Natural killer cell (primary cell): ENCODE measurements around the gene RPS6KA5. TPM values are rescaled to one million over a fixed set of nuclear protein-coding genes. Genes with fewer than 3 reads are reported as not detected.
A peak's percentile ranks its signal among the peaks of the same experiment; 100 is the strongest.

ENCODE experiments used
- ATAC-seq, 3 donors: fragments of 150-1000 bp in 2 of 3; fragments of 200-7000 bp in 1 of 3; cut with Tn5 transposase; 1 replicate in 1 of 3; 2 replicates in 2 of 3; pipeline ENCODE4 v1.10.0; 2021; ENCODE audit warnings: mild to moderate bottlenecking in 2 of 3, moderate library complexity in 2 of 3
- DNase-seq, 2 donors: peaks; one replicate each; pipeline versions ENCODE4 v3.0.0 to v3.0.0-alpha.2; 2013 to 2021; ENCODE audit warnings: mixed read lengths in 1 of 2
- H3K27ac ChIP-seq: one replicate; pipeline ENCODE4 v1.5.1; 2013; ENCODE audit warnings: mild to moderate bottlenecking, low read length
- H3K27me3 ChIP-seq: one replicate; pipeline ENCODE4 v1.6.1; 2013; ENCODE audit warnings: low read length; ENCODE audit not compliant: control insufficient read depth, insufficient read depth
- H3K36me3 ChIP-seq: one replicate; pipeline ENCODE4 v1.6.1; 2013; ENCODE audit warnings: low read length; ENCODE audit not compliant: control insufficient read depth, insufficient read depth
- H3K4me1 ChIP-seq: one replicate; pipeline ENCODE4 v1.6.1; 2013; ENCODE audit warnings: low read length; ENCODE audit not compliant: control insufficient read depth, insufficient read depth
- H3K4me3 ChIP-seq: one replicate; pipeline ENCODE4 v1.5.1; 2013; ENCODE audit warnings: low read length
- H3K9me3 ChIP-seq: one replicate; pipeline ENCODE4 v1.6.1; 2013; ENCODE audit warnings: low read length; ENCODE audit not compliant: control insufficient read depth, insufficient read depth
- H3K27ac Mint-ChIP-seq, 2 donors: one replicate each; pipeline ENCODE4 v1.8.0; 2022; ENCODE audit warnings: mild to moderate bottlenecking in 2 of 2, mixed read lengths in 2 of 2, moderate library complexity in 1 of 2
- H3K27me3 Mint-ChIP-seq, 2 donors: one replicate each; pipeline ENCODE4 v1.8.0; 2022; ENCODE audit warnings: low read depth in 2 of 2, mixed read lengths in 2 of 2
- H3K36me3 Mint-ChIP-seq: one replicate; pipeline ENCODE4 v1.8.0; 2022; ENCODE audit warnings: mixed read lengths
- H3K4me1 Mint-ChIP-seq, 2 donors: one replicate each; pipeline ENCODE4 v1.8.0; 2022; ENCODE audit warnings: mixed read lengths in 2 of 2
- H3K4me3 Mint-ChIP-seq: one replicate; pipeline ENCODE4 v1.8.0; 2022; ENCODE audit warnings: mild to moderate bottlenecking, moderate library complexity, mixed read lengths
- H3K9me3 Mint-ChIP-seq, 2 donors: one replicate each; pipeline ENCODE4 v1.8.0; 2022; ENCODE audit warnings: mixed read lengths in 2 of 2
- CTCF ChIP-seq: fragments of 200-600 bp; IDR thresholded peaks from one replicate; pipeline ENCODE4 v1.8.0; 2022; ENCODE audit warnings: antibody characterized with exemption
- WGBS: methylation state at CpG from one replicate; pipeline ENCODE4 v1.1.7; 2013; ENCODE audit warnings: missing lambda C conversion rate; ENCODE audit not compliant: insufficient coverage; 5-methylcytosine and 5-hydroxymethylcytosine counted together
- intact Hi-C: fragments of 100-400 bp; cut with micrococcal nuclease; formaldehyde crosslinking; loops from one replicate; pipeline ENCODE4 v1.14.2; 2022
- total RNA-seq, 4 donors: library from RNA; stranded (reverse); fragments of 120-200 nt in 1 of 4; gene quantifications; one replicate each; pipeline versions ENCODE4 v1.2.3 to v1.2.4, GENCODE V29; 2013 to 2022

The RPS6KA5 gene
- total RNA-seq, 3 donors from 2014 or later (not counting 1 experiment from before 2014, with no cell fraction given) = 24.1 to 28.5 (median 27.9) TPM

DNA sequence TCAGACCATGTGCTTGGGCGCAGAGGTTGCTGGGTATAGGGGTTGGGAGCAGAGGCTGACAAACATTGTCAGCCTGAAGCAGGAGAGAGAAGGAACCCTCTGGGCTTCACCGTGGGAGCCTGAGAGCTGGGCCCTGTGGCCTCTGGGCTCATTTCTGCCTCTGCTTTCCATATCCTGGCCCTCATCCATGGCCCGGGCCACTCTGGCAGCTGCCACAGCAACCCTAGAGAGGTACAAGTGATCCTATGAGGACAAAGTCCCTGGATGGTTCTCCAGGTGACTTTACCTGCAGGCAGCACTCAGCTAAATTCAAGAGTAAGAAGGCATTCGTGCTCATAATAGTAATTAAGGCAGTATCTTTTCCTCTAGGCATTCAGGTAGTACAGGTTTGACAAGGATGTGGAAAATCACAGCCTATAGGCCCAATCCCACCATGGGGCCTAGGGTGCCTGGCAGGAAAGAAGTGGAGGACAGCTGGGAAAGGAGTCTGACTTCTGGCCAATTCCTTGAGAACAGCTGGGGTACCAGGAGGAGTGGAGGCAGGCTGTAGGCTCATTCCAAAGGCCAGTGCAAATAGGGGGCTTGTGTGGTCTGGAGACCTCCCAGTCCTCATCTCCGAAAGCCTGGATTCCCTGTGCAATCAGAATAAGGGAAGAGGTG is 240.6 kb downstream of the RPS6KA5 start:
- Histone ChIP-seq H3K4me1 (peaks cover 21% of the 10 kb centered on the region), H3K9me3 (peaks cover 9% of the 10 kb centered on the region), H3K27me3 (no peaks in the 10 kb centered on the region), H3K36me3 (no peaks in the 10 kb centered on the region), H3K27ac (no peak overlapping the region), H3K4me3 (no peak overlapping the region)
- Mint-ChIP-seq H3K27me3 (peaks cover 6 to 12% of the 10 kb centered on the region in 2 donors), H3K27ac (peak overlapping the region in 1 of 2 donors; percentile 74), H3K4me3 (no peak overlapping the region), H3K36me3 (peaks cover 10% of the 10 kb centered on the region), H3K9me3 (peaks cover 6% of the 10 kb centered on the region in 2 donors), H3K4me1 (peaks cover 12 to 26% of the 10 kb centered on the region in 2 donors)
- 94% methylated on average over 5 of the region's 5 CpGs for WGBS
- intact Hi-C loops = loop anchor here (10.0 kb wide), 2 partner anchors 245 to 425 kb away; partner anchors contain the start of genes CALM1 and RPS6KA5
- DNase-seq = no peak
- no peak for ATAC-seq
- TF ChIP-seq CTCF = no peak

DNA sequence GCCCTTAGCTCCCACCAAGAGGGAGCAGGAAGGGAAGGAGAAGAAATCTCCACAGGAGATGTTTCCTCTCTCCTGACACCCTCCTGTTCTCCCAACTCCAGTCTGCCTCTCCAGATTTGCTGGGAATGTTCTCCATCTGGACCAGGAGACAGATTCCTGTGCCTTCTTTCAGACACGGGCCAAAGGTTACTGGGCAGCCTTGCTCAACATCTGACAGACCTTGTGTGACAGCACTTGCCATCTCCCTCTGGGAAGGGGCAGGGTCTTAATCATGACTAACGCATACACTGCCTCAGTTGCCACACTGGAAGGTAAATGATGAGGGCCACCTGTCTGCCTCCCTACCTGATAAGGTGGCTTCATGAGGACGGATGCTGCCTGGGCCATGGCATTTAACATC is 241.7 kb downstream of the RPS6KA5 start:
- TF ChIP-seq CTCF = no peak
- no peaks in the 10 kb centered on the region for H3K36me3 ChIP-seq
- Mint-ChIP-seq H3K27ac (no peak overlapping the region), H3K4me1 (peaks cover 12 to 26% of the 10 kb centered on the region in 2 donors), H3K4me3 (no peak overlapping the region), H3K27me3 (peaks cover 6 to 12% of the 10 kb centered on the region in 2 donors), H3K36me3 (peaks cover 2% of the 10 kb centered on the region), H3K9me3 (peaks cover 0 to under 1% of the 10 kb centered on the region in 2 donors)
- intact Hi-C loops = no loop called here
- no peaks in the 10 kb centered on the region for H3K27me3 ChIP-seq
- H3K4me1 ChIP-seq = peaks cover 21% of the 10 kb centered on the region
- DNase-seq (no peak), ATAC-seq (no peak)
- H3K27ac ChIP-seq = no peak overlapping the region
- no peak overlapping the region for H3K4me3 ChIP-seq
- WGBS = 89% methylated on average over 3 of the region's 3 CpGs
- H3K9me3 ChIP-seq = peaks cover 3% of the 10 kb centered on the region

DNA sequence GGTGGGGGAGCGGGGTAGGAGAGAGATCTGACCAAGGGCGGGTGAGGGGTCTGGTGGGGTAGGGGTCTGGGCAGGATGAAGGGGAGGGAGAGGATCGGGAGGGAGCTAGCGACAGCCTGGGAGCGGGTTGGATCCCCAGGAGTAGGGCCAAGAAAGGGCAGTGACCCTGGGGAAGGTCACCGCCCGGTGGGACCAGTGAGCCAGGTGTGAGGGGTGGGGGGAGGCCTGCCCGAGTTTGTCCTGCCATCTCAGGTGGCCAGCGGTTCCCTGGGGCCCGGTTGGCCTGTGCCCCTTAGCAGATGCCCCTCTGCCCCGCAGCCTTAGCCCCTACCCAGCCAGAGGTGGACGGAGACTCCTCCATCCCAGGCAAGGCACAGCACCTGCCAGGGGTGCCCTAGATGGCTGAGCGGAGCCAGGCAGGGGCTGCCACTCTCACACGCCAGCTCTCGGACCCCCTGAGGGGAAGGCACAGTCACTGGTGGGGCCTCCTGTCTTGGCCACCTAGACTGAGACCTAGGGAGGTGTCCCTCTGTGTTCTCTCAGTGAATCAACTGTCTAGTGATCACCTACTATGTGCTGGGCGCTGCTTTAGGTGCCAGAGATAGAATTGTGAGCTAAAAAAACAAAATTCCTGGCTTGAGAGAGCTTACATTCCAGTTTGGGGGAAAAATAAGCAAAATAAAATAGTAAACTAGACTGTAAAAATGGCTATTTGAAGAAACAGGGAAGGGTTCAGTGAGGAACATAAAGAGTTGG is 243.6 kb downstream of the RPS6KA5 start:
- intact Hi-C loops = no loop called here
- ATAC-seq (no peak), DNase-seq (no peak)
- Histone ChIP-seq H3K9me3 (no peaks in the 10 kb centered on the region), H3K36me3 (no peaks in the 10 kb centered on the region), H3K27ac (no peak overlapping the region), H3K27me3 (no peaks in the 10 kb centered on the region), H3K4me3 (no peak overlapping the region), H3K4me1 (peaks cover 21% of the 10 kb centered on the region)
- Mint-ChIP-seq H3K27ac (peak overlapping the region in 1 of 2 donors; percentile 48), H3K4me3 (peak overlapping the region; percentile 73), H3K4me1 (peaks cover 12 to 26% of the 10 kb centered on the region in 2 donors), H3K27me3 (peaks cover 6 to 12% of the 10 kb centered on the region in 2 donors), H3K9me3 (no peaks in the 10 kb centered on the region), H3K36me3 (no peaks in the 10 kb centered on the region)
- no peak for TF ChIP-seq CTCF
- WGBS = 56% methylated on average over 16 of the region's 16 CpGs
